Measurements from ENCODE around the gene STXBP6.
"Not testable (repeated sequence)": the region's sequence is repeated elsewhere in the genome, so short reads cannot be mapped to it uniquely, and the experiment has no call there.

The STXBP6 gene

DNA sequence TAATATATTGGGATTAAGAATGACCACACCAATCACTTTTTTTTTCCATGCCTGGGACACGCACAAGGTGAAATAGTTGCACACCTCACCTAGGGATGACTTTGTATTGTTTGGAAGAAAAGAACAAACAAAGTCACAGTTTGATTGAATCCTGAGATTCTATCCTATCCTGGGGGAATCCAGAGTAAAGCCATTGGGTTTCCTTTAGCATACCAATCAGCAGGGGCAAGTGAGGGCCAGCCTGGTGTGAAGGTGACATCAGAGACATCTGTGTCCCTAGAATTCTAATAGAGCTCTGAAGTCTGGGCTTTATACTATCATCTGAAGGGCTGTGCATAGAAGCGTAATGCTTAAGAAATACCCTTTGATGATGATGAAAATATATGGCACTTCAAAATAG lies 199.9 kb downstream of the STXBP6 start:
- no peak for DNase-seq

DNA sequence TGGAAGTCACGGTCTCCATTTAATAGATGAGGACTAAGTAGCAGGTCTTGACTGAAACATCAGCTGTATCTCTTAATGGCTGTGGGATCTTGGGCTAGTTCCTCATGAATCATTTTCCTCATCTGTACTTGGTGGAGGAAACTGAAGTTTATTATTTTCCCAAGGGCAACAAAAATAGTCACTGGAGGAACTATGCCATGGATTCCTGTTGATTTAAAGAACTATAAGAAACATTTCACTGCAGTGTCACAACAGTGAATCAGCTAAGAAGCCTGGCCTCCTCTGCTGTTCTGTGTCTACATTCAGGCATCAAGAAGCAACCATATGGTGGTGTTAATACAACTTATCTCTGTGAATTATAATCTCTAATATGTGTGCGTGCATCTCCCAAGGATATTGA lies 200.5 kb downstream of the STXBP6 start:
- DNase-seq: no peak

DNA sequence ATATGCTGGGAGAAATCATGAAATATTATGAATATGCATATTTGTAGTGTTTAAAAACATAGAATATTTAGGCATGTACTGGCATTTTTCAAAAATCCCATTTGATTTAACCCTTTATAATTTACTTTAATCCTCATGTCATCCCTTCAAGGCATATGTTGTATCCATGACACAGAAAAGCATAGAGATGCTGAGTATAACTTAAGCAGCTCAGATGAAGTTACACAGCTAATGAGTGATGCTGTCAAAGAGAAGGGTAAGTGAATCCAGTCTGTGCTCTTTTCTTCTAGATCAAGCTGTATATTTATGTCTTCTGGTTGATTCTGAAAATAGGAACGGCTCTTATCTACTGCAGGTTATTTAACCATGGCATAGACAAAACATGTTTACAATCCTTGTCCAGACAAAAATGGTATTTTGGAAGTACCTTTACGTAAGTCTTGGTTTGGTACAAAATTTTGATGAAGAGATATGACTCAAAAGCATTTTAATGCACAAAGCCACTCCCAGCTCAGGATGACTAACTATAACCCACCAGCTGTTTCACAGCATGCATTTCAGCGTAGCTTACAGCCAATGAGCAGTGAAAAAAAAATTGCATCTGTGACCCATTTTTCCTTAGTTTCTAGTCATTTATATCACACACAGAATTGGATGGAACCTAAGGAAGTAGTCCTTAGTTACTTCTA lies 201.7 kb downstream of the STXBP6 start:
- DNase-seq: no peak

DNA sequence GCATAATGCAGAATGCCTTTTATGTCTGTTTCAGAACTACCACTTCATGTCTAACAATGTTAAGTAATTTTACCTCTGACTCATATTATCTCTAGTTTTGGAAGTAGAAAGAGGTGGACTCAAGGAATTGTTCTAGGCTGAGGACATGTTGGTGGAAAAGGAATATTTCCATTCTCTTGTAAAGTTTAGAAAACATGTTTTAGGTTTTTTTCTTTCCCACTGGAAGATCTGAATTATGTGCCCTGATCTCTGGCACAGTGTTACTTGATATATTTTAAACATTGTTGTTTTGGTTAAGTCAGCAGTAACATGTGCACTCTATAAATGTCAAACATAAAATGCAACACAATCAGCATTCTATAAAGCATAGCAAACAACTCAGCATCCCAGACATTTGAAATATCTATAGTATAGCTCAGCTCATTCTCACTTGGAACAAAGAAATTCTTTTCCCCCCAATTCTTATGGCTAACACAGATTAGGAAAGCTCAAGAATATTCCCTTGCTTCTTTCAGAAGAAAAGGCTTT lies 202.3 kb downstream of the STXBP6 start:
- DNase-seq: no peak

DNA sequence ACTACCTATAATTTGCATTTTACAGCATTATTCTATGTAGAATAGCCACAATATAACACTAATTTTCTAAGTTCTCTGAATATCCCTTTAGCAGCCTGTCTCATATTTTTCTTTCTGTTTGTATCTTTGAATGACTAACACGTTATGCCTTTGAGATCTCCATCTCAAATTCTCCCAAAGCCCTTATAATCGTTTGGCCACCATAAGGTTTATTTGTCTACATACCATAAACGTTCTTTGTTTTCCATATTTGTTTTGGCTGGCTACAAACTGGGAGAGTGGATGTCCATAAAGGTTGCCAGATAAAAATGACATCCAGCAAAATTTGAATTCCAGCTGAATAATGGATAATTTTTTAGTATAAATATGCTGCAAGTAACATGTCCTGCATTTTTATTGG lies 203.7 kb downstream of the STXBP6 start:
- no peak for DNase-seq

DNA sequence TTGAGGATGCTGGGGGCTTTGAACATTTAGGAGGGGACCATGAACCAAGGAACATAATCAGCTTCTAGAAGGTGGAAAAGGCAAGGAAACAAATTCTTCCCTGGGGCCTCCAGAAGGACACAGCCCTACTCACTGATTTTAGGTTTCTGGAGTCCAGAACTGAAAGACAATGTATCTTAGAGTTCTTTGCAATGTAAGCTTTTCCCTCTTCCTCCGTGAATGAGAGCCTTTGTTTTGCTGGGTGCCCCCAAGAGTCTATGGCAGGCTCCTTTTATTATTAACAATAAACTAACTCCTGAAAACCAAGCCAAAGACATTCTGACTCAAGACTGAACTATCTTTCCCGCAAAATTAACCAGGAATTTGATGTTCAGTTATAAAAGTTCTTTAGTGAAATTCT lies 204.1 kb downstream of the STXBP6 start:
- no peak for DNase-seq

DNA sequence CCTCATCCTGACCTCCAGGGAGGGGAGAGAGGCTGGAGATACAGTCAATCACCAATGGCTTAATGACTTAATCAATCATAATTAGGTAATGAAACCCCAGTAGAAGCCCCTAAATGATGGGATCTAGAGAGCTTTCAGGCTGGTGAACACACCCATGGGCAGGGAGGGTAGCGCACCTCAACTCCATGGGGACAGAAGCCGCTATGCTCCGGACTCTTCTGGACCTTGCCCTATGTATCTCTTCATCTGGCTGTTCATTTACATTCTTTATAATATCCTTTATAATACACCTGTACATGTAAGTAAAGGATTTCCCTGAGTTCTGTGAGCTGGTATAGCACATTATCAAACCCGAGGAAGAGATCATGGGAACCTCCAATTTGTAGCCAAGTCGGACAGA lies 205.9 kb downstream of the STXBP6 start:
- no peak for DNase-seq

DNA sequence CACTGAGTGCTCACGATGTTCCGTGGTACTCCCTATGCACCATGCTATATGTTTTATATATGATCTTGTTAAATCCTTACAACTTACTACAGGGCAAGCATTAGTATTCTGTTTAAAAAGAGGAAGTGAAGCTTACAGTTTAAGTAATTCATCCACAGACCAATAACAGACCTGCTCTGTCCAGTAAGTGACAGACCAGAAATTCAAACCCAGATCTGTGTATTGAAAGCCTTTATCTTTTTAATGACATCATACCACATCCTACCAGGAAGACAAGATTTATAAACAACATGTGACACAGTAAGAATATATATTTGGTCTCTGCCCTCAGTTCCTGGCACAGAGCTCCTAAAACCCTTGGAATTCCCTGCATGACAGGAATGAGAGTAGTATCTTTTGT lies 206.5 kb downstream of the STXBP6 start:
- DNase-seq: peak; percentile 36 to 58

DNA sequence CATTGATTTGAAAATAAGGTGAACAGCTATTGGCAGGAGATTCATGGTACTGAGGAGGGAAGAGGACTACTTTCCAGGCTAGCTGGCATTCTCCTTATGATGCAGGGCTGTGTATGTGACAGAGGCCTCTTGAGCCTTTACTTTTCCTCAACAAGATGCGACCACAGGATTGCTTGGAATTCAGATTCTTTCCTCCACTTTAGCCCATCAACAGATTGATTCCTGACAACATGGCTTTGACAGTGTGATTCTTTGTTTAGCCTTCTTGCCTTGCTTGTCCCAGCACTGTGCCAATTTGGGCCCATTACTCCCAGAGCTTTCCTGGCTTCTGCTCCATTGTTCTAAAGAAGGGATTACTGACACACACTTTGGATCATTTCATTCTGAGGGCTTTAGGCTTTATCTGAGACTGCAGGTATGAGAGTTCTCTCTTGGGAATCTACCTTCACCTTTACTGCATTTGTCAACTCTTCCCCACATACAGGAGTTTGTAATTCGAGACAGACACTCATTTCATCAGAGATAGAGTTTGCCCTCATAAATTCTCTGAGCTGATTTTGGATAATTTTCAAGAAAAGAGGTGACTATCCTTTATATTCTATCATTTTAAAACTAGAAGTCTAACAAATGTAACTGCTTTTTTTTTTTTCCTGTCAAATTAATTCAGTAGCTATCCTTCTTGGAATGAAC lies 209.6 kb downstream of the STXBP6 start:
- no peak for DNase-seq

DNA sequence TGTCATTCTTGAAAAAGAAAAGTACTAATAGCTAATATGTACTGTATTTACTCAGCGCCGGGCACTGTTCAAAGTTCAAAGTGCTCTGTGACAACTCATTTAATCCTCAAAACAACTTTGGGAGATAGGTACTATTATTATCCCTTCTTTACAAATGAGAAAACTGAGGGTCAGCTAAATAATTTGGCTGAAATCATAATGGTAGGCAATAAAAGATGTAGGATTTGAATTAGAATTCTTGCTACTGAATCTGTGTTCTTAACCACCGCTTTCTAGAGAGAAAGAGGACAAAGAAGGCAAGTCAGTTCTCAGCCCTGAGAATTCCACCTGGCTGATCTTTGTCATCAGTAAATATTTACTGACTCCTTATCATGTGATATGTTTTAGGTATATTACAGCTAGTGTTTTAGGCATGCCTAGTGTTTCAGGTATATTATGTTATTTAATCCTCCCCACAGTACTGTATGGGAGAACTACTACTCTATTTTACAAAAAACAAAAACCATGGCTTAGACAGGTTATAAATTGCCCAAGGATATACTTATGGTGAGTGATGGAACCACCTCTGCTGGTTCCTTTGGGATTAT lies 210.2 kb downstream of the STXBP6 start:
- DNase-seq: no peak

DNA sequence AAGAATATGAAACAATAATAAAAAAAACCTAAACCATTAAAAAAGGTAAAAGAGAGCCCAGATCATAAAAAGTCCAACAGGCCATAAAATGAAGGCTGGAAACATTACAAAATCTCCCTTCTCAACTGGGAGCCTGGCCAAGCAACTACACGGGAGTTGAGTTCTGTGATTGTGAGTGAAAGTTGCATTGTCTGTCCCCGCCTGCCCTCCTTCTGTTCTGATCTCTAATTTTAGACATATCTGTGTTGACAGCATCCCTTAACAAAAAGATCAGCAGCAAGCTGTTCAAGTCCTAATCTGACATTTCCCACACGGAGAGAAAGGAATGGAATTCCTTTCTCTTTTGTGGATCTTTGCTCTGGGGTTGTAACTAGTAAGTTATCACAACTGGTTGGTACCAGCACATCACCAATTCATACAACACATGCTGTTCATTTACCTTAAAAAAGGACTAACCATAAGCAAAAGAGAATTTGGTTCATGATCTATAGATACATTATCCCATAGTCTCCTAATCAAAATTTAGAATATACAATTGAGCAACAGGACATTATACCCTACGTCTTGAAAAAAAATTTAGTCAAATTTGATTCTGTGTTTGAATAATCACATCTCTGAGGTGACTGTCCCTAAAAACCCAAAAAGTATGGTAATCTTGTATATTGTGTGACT lies 210.9 kb downstream of the STXBP6 start:
- DNase-seq: no peak

DNA sequence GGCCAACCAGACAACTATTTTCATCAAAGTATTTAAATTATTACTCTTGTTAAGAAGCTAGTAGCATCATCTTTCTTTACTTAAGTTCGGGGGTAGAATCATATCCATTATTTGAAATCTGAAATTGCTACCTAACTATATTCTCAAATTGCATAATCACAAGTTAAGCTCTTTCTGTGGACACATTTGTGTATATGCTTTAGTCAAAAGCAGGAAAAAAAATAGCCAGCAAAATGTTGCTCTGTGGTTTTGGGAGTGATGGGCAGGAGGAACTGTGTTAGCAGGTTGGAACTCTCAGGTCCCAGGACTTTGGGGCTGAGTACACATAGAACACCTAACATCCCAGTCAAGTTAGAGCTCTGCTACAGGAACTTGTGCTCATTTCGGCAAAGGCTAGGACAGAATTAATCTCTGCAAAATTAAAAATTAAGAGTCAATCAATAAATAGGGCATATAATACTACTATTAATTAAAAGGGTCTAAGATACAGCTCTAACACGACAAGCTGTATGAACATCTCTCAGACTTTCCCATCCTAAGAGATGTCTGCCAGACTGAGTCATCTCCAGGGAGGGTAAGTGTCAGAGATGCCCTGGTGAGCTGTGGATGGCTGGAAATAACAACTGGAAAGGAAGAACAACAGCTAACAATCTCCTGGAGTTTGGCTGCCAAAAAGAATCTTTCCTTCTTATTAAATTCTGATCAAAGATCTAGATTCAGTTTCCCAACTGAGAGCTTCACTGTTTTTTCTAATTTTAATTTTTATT lies 212.5 kb downstream of the STXBP6 start:
- DNase-seq: no peak

DNA sequence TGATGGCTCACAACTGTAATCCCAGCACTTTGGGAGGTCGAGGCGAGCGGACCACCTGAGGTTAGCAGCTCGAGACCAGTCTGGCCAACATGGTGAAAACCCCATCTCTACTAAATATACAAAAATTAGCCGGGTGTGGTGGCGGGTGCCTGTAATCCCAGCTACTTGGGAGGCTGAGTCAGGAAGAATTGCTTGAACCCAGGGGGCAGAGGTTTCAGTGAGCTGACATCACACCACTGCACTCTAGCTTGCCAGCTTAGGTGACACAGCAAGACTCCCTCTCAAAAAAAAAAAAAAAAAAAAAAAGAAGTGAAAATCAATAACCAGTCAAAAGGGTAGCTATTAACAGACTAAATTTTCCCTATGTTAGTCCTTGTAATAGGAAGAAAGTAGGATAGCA lies 213.6 kb downstream of the STXBP6 start:
- DNase-seq: not testable (repeated sequence)

DNA sequence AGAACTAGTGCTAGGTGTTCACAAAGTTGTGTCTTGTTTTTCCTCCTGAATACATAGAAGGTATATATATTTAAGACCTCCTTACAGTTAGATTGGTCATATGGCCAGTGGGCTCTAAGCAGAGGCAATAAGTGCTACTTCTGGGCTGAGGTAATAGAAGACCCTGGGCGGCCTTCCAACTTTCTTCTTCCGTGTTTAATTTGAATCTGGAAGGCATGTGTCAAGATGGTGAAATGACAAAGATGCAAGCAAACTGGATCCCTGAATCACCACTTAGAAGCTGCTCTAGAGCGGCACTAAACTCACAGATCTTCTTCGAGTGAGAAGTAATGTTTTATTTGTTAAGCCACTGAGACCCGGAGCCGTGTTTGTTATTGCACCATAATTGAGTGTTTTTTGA lies 215.0 kb downstream of the STXBP6 start:
- no peak for DNase-seq

DNA sequence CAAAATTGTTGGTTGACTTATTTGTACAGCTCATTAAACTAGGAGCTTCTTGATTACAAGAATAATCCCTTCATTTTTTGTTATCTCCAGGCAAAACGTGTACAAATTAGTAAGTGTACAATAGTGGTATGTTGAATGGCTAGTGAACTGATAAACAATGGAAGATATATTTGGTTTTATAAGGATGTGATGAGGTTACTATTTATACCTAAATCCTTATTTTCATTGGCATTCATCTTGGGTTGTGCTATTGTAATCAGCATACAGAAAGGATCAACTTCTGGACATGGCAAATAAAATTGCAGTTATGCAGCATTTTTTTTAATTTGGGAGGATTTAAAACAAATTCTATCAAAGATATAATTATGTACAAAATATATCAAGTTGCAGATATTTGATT lies 216.6 kb downstream of the STXBP6 start:
- DNase-seq: no peak

DNA sequence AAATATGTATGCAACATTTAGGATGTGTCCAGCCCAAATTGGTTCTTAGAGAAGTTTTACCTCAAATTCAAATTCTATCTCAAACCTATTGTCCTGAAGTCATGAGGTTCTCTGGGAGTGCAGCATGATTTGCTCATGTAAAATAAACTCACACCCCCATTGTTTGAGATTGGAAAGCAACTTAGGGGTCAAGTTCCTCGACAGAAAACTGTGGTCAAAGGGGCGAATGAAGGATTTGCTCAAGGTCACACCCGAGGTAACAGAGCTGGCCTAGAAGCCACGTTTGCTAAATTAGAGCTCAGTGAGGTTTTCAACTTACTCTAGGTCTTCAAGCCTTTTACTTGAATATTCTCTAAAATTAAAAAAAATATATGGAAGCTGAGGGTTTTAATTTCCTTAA lies 218.3 kb downstream of the STXBP6 start:
- DNase-seq: no peak

DNA sequence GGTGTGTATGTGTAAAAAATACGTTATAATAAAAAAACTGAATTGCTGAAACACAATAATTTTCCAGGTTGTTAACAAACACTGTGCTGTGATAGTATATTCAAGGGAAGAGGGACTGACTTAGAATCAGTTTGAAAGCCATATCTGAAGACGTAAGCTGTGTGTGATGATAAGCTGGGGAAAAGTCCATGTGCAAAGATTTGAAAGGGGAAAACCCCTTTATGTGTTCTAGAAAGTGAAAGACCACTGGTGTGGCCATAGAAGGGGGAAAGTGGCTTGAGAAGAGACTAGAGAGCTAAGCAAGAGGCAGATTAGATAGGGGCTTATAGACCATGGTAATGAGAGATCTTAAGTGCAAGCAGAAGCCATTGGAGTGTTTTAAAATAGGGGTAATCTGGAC lies 220.1 kb downstream of the STXBP6 start:
- no peak for DNase-seq

DNA sequence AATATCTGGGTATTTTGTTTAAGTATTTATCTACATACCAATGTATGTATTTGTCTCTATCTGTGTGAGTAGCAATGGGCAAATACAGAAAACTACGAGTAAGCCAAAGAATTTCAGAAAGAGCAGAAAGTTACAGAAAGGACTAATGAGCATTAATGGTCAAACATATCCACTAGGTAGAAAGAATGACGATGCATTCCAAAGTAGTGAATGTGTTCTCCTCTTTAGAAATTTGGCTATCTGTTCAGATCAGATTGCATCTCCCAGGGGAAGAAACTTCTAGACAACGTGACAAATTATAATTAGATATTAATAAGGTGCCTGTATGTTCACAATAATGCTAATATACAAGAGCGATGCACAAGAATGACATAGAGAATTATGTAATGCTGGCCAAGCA lies 221.5 kb downstream of the STXBP6 start:
- no peak for DNase-seq

DNA sequence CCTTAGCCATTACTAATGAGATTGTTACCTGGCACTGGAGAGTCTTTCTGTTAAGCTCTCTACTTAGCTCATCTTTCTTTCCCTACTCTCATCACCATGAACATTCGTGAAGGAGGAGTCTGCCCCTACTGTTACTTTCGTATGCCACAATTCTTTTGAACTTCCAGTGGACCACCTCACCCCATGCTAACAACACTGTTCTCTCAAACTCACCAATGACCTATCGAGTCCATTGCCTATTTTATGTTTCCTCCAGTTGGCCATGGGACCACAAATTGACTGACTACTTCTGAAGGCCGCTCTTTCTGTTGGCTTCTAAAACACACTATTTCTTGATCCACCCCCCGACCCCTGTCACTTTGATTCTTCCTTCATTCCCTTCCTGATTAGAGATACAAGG lies 223.6 kb downstream of the STXBP6 start:
- no peak for DNase-seq

DNA sequence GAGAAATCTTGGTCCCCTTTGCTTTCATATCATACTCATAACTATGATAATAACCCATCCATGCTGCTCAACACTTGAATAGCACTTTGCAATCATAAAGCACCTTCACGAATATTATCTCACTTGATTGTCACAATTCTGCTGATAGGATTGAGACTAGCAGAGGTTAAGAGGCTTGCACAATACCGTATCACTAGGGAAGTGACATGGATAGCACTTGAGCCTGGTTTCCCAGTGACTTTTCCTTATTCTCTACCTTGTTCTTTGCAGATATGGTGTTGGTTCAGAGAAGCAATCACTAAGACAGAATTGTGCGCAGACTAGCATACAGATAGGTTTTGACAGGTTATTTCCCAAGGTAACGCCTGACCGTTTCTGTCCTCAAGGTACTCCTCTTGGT lies 229.3 kb downstream of the STXBP6 start:
- no peak for DNase-seq

DNA sequence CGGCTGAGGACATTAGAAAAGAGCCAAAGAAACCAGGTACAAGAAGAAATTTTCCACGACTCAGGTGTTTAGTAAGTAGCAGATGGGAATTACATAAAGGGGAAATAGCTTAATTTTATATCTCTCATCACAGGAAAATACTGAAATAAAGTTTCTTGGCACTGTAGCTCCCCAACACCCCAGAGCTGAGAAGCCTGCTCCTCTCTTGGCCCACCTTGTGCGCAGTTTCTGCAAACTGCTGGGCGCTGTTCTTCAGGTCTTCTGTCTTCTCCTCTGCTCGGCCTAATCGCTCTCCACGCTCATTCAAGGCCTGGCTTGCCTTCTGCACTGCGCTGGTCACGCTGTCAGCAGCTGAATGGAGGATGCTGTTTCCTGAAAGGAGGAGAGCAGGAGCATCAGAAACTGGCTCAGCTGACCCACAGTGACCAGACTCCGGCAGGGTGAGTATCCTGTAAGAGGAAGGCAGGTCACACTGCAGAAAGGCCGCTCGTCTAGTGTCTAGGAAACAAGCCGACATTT lies 231.1 kb downstream of the STXBP6 start:
- DNase-seq: no peak

DNA sequence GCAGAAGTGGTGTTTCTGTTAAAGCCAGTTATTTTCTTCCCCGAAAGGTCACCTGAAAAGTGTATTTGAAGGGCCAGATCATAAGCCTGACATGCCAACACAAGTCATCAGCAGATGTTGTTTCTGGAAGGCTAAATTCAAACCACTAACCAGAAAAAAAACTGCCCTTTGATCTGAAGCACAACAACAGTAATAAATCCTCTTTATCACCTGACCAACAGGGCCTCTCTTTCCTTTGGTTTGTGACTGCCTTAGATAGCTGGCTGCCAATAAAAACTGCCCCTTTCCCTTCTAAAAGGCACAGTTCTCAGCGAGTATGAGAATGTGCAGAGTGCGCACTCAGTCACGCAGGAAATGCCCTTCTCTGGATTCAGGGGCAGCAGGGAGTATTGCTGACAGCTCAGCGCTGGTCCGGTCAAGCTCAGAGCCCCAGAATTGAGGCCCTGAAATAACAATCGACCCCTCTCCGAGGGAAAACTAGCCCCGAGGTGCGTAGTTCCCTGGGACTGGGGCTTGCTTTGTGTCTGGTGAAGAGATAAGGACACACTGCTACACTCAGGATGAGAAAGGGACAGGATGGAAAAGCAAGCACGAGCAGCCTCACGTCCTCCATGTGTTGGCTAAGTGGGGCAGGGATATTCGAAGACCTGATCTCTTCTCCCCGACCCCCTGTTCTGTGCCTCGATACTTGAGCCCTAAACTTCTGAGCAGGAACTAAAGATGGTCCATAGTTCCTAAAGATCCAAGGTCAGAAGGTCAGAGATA lies 231.7 kb downstream of the STXBP6 start:
- no peak for DNase-seq
